OCI-LY1 (cell line): ENCODE data around the gene SLC9A8.

Experiments
- H2AFZ ChIP-seq: fragments of 200-600 bp; sonication (generic), shearing (Covaris generic); 2 replicates; pipeline ENCODE4 v1.6.0; 2014; ENCODE audit warnings: antibody characterized with exemption, mild to moderate bottlenecking, low read length
- H3F3A ChIP-seq: fragments of 200-600 bp; sonication (generic), shearing (Covaris generic); 2 replicates; pipeline ENCODE4 v1.6.0; 2014; ENCODE audit warnings: mild to moderate bottlenecking, antibody characterized with exemption, low read length, moderate library complexity; ENCODE audit not compliant: insufficient read depth
- H3K27ac ChIP-seq: fragments of 200-600 bp; sonication (generic); 2 replicates; pipeline ENCODE4 v1.5.1; 2014; ENCODE audit warnings: low read length, mixed run types, mild to moderate bottlenecking, low read depth; ENCODE audit not compliant: poor library complexity, severe bottlenecking
- H3K27me3 ChIP-seq: fragments of 200-600 bp; sonication (generic); 2 replicates; pipeline ENCODE4 v1.6.0; 2014; ENCODE audit warnings: antibody characterized with exemption, mild to moderate bottlenecking, low read length, moderate library complexity; ENCODE audit not compliant: insufficient read depth
- H3K36me3 ChIP-seq: fragments of 200-600 bp; sonication (generic); 2 replicates; pipeline ENCODE4 v1.6.1; 2014; ENCODE audit warnings: mild to moderate bottlenecking, antibody characterized with exemption, low read length, moderate library complexity, mixed read lengths; ENCODE audit not compliant: insufficient read depth
- H3K4me1 ChIP-seq: fragments of 200-600 bp; sonication (generic); 2 replicates; pipeline ENCODE4 v1.5.1; 2014; ENCODE audit warnings: mild to moderate bottlenecking, low read length, moderate library complexity; ENCODE audit not compliant: insufficient read depth, severe bottlenecking
- H3K4me2 ChIP-seq: fragments of 200-600 bp; sonication (generic), shearing (Covaris generic); 2 replicates; pipeline ENCODE4 v1.6.1; 2014; ENCODE audit warnings: low read length
- H3K4me3 ChIP-seq: fragments of 200-600 bp; sonication (generic); 2 replicates; pipeline ENCODE4 v1.5.1; 2014; ENCODE audit warnings: low read length, low read depth, mild to moderate bottlenecking, mixed read lengths; ENCODE audit not compliant: poor library complexity, severe bottlenecking
- H3K79me2 ChIP-seq: fragments of 200-600 bp; shearing (Covaris generic); 2 replicates; pipeline ENCODE4 v1.6.1; 2016; ENCODE audit warnings: mixed run types, low read length, mixed read lengths; ENCODE audit not compliant: insufficient read depth
- H3K9ac ChIP-seq: fragments of 200-600 bp; sonication (generic), shearing (Covaris generic); 2 replicates; pipeline ENCODE4 v1.6.1; 2014; ENCODE audit warnings: mild to moderate bottlenecking, low read length, mixed read lengths
- H3K9me2 ChIP-seq: fragments of 200-600 bp; sonication (generic), shearing (Covaris generic); 2 replicates; pipeline ENCODE4 v1.6.1; 2014; ENCODE audit warnings: low read depth, mild to moderate bottlenecking, low read length, mixed read lengths
- H3K9me3 ChIP-seq: fragments of 200-600 bp; shearing (Covaris generic); 2 replicates; pipeline ENCODE4 v1.6.1; 2014; ENCODE audit warnings: low read length, mixed read lengths
- H4K20me1 ChIP-seq: fragments of 200-600 bp; sonication (generic), shearing (Covaris generic); 2 replicates; pipeline ENCODE4 v1.6.0; 2016; ENCODE audit warnings: mild to moderate bottlenecking, low read length; ENCODE audit not compliant: insufficient read depth
- CTCF ChIP-seq: fragments of 200-600 bp; sonication (generic), shearing (Covaris generic); IDR thresholded peaks from 2 replicates; pipeline ENCODE4 v1.5.1; 2017; ENCODE audit warnings: mild to moderate bottlenecking, antibody characterized with exemption, low read length, moderate library complexity, mixed read lengths
- EZH2 ChIP-seq: fragments of 200-600 bp; sonication (generic), shearing (Covaris generic); IDR thresholded peaks from 2 replicates; pipeline ENCODE4 v1.8.0; 2017; ENCODE audit warnings: borderline replicate concordance, mixed run types, mild to moderate bottlenecking, antibody characterized with exemption, low read length, moderate library complexity, mixed read lengths

SLC9A8 gene

GRCh38 chr20:49870261-49870660, 57.6 kb downstream of the SLC9A8 start:
- Histone ChIP-seq H3K9ac (no peak overlapping the region), H3K36me3 (peaks cover 47% of the 10 kb centered on the region), H3K4me3 (no peak overlapping the region), H3K9me3 (no peaks in the 10 kb centered on the region), H4K20me1 (no peaks in the 10 kb centered on the region), H3K4me1 (peaks cover 17% of the 10 kb centered on the region), H3F3A (no peaks in the 10 kb centered on the region), H3K79me2 (no peaks in the 10 kb centered on the region), H3K27ac (no peak overlapping the region), H3K27me3 (no peaks in the 10 kb centered on the region), H3K9me2 (no peaks in the 10 kb centered on the region), H2AFZ (no peak overlapping the region), H3K4me2 (no peak overlapping the region)
- no peak for TF ChIP-seq EZH2
- TF ChIP-seq CTCF, result no peak

- H3K9me3 ChIP-seq, result no peaks in the 10 kb centered on the region
- no peak for TF ChIP-seq CTCF
- TF ChIP-seq EZH2, result no peak
- H2AFZ ChIP-seq, result no peak overlapping the region
- H3K27ac ChIP-seq, result no peak overlapping the region
- H3K4me1 ChIP-seq, result peaks cover 11% of the 10 kb centered on the region
- H4K20me1 ChIP-seq, result no peaks in the 10 kb centered on the region
- H3K36me3 ChIP-seq, result peaks cover 49% of the 10 kb centered on the region
- no peaks in the 10 kb centered on the region for H3K27me3 ChIP-seq
- no peaks in the 10 kb centered on the region for H3K79me2 ChIP-seq
- no peak overlapping the region for H3K4me3 ChIP-seq
- H3F3A ChIP-seq, result no peaks in the 10 kb centered on the region
- H3K9ac ChIP-seq, result no peak overlapping the region
- no peaks in the 10 kb centered on the region for H3K9me2 ChIP-seq
- no peak overlapping the region for H3K4me2 ChIP-seq
Measured at GRCh38 chr20:49871391-49871948, 58.8 kb downstream of the SLC9A8 start.

GRCh38 chr20:49872056-49872455, 59.4 kb downstream of the SLC9A8 start:
- Histone ChIP-seq H3K4me1 (peaks cover 11% of the 10 kb centered on the region), H3K9me2 (no peaks in the 10 kb centered on the region), H3K79me2 (no peaks in the 10 kb centered on the region), H4K20me1 (no peaks in the 10 kb centered on the region), H3K36me3 (peaks cover 53% of the 10 kb centered on the region), H3F3A (no peaks in the 10 kb centered on the region), H3K9me3 (no peaks in the 10 kb centered on the region), H3K4me3 (no peak overlapping the region), H3K9ac (no peak overlapping the region), H3K27ac (no peak overlapping the region), H3K4me2 (no peak overlapping the region), H3K27me3 (no peaks in the 10 kb centered on the region), H2AFZ (no peak overlapping the region)
- TF ChIP-seq EZH2 (no peak), CTCF (no peak)
